HG03558 (cell line): Measurements from ENCODE around the gene GTF2E1.
A peak's percentile ranks its signal among the peaks of the same experiment; 100 is the strongest.
"Not testable (repeated sequence)": the region's sequence is repeated elsewhere in the genome, so short reads cannot be mapped to it uniquely, and the experiment has no call there.

Source experiments
- ATAC-seq: cut with Tn5 transposase; IDR thresholded peaks from one replicate; pipeline ENCODE4 v1.9.1; 2021; ENCODE audit warnings: moderate number of reproducible peaks; ENCODE audit not compliant: unreplicated experiment; ENCODE audit errors: extremely low read depth

Gene GTF2E1

GRCh38 chr3:120752865-120753264 is 10.3 kb downstream of the GTF2E1 start:
- no peak for ATAC-seq

DNA sequence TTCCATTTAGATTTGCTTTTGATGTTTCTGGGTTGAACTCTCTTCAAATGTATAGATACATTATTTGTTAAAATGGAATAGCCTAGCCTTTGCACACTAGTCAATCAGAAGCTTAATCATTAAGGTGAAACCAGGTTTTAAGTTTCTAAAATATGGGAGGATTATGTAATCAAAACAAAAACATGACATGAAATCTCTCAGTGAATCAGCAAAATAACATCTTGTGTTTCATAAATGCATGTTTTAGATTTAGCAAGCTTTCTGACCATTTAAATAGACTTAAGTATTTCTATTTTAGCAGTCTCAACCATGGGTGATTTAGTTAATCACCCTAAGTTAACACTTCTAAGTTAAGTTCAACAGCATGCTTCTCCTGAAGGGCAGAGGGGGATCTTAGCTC is 11.3 kb downstream of the GTF2E1 start:
- ATAC-seq, result no peak

- no peak for ATAC-seq
These were observed 13.5 kb downstream of the GTF2E1 start for GRCh38 chr3:120756061-120756460.

GRCh38 chr3:120758551-120758950 is 16.0 kb downstream of the GTF2E1 start:
- ATAC-seq, result not testable (repeated sequence)

GRCh38 chr3:120762615-120763014 is 20.1 kb downstream of the GTF2E1 start:
- no peak for ATAC-seq

DNA sequence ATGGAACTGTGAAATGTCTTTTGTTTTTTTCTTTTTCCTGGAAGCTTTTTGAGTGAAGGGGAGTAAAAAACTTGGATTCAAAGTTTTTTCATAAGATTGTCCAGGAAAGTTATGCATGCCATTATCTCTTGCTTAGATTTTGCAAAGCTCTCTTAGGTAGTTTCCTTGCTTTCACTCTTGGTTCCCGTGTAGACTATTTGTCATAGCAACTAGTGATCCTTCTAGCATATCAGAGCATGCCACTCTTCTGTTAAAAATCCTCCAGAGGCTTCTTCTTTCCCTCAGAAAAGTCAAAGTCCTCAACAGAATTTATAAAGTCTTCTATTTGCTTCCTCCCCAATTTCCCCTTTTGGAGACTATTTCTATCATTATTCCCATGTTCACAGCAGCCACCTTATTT is 21.1 kb downstream of the GTF2E1 start:
- peak; percentile 83 for ATAC-seq

- ATAC-seq, result no peak
These were observed 21.7 kb downstream of the GTF2E1 start for GRCh38 chr3:120764206-120764605.

- peak; percentile 37 for ATAC-seq
These were observed 23.4 kb downstream of the GTF2E1 start for GRCh38 chr3:120765830-120766493.

DNA sequence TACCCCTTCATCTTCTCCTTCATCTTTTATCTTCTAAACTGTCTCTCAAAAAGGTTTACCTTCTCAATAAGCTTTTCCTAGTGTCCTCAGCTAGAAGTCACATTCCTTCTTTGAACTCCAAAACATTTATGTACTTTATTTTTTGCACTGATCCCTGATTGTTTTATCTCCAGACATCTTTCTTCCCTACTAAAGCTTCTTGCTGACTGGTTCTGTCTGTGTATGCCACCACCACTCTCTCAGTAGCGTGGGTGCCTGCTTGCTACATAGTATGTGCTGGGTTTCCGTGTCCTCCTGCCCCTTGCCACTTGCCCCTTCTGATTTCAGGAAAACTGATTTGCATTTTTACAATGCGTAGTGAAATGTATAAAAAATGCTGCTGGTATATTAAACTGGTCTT is 24.0 kb downstream of the GTF2E1 start:
- ATAC-seq, result no peak

DNA sequence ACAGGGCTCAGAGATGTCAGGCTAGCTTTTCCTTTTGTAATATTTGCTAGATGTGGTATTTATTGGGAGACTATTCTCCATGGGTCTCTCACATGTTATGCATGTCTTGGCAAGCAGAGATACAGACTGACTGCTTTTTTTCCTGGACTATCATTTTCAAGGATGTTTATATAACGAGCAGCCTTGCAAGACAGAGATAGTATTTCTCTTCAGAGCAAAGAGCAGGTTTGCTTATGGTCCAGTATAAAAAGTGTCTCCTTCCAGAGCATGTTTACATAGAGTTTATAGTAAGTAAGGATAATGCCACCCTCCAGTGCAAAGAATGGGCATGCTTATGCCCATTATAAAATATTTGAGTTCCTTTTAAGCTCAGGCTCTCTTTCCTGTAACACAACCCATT is 24.6 kb downstream of the GTF2E1 start:
- no peak for ATAC-seq

GRCh38 chr3:120769436-120769835 is 26.9 kb downstream of the GTF2E1 start:
- no peak for ATAC-seq

- ATAC-seq, result no peak
These were observed 28.3 kb downstream of the GTF2E1 start for GRCh38 chr3:120770891-120771290.

DNA sequence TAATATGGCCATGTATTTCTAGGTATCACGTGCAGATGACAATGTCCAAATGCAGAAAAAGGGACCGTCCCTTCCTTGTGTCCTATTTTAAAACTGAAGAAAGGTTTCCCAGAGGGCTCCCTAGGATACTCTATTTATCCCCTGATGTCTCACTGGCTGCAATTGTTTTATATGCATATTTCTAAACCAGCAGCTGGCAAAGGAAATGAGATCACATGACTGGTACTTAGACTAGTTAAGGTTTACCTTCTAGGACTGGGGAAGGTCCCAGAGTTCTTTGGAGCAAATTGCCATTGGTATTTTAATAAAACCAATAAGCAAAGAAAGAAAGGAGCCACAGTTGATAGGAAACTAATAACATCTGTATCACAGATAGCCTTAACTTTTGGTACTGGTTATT is 29.5 kb downstream of the GTF2E1 start:
- no peak for ATAC-seq

- peak; percentile 81 for ATAC-seq
These were observed 31.4 kb downstream of the GTF2E1 start for GRCh38 chr3:120773932-120774331.

- no peak for ATAC-seq
These were observed 32.9 kb downstream of the GTF2E1 start for GRCh38 chr3:120775411-120775810.

DNA sequence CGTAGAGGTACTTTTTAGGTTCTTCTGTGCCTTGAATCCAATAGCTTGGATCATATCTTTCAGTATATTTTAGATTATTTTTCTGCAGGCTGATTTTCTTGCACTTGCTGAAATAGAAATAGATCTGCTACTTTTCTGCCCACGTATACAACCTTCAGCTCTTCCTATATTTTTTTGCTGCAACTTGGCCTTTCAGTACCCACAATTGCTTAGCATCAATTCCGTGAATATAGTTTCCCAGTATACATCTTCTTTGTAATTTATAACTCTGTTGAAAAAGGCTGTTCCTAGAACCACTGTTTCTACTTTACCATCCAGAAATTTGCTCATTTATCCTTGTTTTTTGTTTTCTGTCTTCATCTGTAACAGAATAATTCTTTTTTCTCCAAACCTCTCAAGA is 36.2 kb downstream of the GTF2E1 start:
- ATAC-seq, result no peak

- ATAC-seq, result peak; percentile 91
These were observed 38.4 kb downstream of the GTF2E1 start for GRCh38 chr3:120780977-120781376.

- peak; percentile 56 for ATAC-seq
These were observed 43.3 kb downstream of the GTF2E1 start for GRCh38 chr3:120785832-120786231.

DNA sequence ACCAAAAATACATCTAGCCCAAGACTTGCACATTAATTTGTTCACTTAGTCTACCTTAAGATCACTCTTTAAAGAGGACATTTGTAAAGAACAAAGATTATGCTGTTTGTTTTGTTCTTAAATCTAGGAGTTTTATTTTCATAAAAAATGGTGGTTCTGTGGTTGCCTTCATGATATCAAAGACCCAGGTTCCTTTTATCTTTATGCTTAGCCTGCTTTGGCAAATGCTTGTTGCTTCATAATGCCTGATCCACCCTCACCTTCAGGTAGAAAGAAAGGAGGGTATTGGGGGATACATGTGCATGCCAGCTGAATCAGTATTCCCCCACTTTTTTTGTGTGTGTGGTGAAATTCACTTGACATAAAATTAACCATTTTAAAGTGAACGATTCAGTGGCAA is 48.5 kb downstream of the GTF2E1 start:
- no peak for ATAC-seq

DNA sequence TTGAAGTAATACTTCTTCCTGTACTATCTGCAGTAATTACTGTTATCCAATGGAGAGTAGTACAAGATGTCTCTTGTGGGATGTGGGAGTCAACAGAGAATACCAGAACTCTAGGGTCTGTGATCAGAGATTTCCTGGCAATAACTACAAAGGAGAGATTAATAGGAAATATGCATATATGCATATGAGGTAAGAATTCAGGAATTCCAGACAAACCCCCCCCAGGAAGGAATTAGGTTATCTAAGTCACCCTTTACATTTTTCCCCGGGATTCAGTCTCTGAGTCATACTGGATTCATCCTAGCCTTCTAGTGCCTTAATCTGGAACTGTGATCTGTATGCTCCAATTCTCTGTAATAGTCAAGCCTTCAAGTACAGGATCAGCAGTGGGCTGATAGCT is 49.4 kb downstream of the GTF2E1 start:
- ATAC-seq, result no peak

DNA sequence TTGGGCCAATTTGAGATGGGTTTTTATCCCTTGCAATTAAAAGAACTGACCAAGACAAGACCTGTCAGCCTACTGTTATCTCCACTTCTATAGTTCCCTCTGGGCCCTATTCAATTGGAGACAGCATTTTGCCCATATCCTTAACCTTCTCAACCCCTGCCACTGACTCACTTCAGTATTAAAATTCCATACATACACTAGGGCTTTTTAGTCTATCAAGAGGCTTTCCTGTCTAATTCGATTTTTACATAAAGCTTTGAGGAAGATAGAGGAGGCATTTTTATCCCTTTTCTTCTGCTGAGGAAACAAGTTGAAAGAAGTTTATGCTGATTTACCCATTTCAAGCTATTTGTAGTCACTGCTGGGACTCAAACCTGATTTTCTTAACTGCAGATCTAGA is 51.1 kb downstream of the GTF2E1 start:
- ATAC-seq, result no peak

GRCh38 chr3:120795017-120795648 is 52.6 kb downstream of the GTF2E1 start:
- ATAC-seq, result peak; percentile 90
